ENCODE results near the gene TRNT1.

DNA sequence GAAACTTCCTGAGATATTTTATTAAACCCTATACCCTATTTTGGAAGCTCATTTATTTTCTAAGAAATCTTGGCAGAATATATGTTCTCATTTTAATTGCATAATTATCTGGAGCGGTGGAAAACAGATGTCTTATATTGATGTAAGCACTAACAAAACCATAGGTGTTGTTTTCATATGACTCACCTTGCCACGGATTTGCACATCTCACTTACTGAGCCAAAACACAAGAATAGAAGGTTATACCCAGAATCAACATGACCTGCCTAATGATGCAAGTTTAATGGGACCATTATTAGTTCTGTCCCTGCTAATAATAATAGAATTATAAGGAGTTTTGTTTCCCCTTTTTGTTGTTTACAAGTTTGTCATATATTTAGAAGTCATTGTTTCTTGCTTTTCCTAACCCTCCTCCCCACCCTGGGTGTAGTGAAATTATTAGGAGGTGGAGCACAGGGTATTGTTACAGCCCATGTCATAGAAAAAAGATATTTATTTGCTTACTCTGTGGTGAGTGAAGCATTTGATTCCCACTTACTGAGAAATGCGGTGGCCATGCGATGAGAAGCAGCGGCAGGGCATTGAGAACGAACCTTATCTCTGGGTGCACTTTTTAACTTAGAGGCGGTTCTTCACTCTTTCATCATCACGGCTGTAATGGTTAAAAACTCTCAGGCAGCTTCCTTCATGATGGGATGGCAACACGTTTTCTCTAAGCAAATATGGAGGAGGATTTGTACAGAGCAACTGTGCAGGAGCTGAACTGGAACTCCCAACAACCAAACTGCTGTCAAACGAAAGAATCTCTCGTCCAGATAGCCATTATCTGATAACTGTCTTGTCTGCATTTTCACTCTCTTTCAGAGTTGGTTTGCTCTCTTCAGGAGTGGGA, 17.1 kb upstream of the TRNT1 start:
- TF ChIP-seq, protein P1, sequence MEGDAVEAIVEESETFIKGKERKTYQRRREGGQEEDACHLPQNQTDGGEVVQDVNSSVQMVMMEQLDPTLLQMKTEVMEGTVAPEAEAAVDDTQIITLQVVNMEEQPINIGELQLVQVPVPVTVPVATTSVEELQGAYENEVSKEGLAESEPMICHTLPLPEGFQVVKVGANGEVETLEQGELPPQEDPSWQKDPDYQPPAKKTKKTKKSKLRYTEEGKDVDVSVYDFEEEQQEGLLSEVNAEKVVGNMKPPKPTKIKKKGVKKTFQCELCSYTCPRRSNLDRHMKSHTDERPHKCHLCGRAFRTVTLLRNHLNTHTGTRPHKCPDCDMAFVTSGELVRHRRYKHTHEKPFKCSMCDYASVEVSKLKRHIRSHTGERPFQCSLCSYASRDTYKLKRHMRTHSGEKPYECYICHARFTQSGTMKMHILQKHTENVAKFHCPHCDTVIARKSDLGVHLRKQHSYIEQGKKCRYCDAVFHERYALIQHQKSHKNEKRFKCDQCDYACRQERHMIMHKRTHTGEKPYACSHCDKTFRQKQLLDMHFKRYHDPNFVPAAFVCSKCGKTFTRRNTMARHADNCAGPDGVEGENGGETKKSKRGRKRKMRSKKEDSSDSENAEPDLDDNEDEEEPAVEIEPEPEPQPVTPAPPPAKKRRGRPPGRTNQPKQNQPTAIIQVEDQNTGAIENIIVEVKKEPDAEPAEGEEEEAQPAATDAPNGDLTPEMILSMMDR (conservative IDR thresholded peaks at IDR 0.05; ENCODE audit: low read depth, low read length) = no peak
- TF ChIP-seq EZH2phosphoT487 (IDR thresholded peaks at IDR 0.05; ENCODE audit: borderline replicate concordance, low read length) (no peak), EZH2 (IDR thresholded peaks at IDR 0.05; ENCODE audit: low read length, unreplicated experiment) (no peak)
